HG03460 (cell line): ENCODE measurements around the gene ABTB2.
A peak's percentile ranks its signal among the peaks of the same experiment; 100 is the strongest.

Experiments
- ATAC-seq: cut with Tn5 transposase; IDR thresholded peaks from one replicate; pipeline ENCODE4 v1.9.1; 2021; ENCODE audit not compliant: unreplicated experiment

ABTB2 gene

DNA sequence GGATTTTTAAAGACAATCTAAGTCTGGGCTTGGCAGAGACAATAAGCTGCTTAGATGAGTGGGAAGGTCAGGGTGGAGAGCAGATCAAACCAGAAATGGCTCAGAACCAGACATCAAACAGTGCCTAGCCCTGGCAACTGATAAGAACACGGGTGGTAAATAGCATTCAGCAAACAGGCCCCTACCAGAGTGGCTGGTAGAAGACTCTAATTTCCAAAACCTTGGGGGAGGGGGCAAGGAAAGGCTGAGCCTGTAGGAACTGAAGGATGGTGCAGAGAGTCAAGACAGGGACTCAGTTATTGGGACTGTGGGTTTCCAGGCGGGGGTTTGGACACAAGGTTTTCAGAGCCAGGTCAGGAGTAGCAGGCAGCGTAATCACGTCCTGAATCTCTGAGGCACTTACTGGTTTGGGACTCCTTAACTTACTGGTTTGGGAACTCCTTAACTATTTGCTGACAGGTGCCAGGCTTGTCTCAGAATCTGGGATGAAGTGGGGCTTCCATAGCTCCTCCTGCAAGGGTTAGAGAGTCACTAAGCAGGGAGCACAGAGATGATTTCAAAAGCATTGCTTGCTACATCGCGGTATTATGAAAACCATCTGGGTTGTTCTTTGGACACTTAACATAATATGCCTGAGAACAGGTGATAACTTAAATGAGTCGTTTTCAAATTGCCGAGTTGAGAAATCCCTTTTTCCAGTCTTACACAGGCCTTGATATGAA, 5.7 kb upstream of the ABTB2 start:
- ATAC-seq, result no peak

DNA sequence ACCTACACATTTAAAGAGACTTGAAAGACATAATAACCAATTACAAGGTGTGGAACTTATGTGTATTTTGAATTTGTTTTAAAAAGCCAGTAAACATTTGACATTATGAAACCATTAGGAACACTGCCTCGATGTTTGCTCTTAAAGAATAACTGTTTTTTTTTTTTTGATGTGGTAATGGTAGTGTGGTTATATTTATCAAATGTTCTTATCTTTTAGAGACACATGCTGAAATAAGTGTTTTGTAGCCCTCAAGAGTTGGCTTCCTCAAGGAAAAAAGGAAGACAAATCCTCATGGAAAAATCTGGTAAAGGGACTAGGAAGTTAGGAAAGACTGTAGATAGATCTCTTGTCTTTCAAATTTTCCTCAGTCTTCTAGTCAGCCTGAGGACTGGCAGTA, 2.2 kb upstream of the ABTB2 start:
- ATAC-seq, result no peak

DNA sequence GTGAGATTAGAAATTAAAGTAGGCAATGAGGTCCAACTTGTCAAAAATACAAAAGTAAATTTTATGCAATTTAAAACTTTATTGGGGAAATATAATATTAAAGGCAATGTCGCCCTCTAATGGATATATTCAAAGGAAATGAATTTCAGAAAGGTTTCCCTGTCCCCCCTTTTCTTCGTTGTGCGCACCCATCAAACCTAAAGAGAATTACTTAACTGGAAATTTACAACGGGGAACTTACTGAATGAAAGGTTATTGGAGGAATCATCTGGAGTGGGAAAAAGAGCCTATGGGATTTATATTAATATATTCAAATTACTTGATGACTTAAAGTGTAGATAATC, 1.7 kb upstream of the ABTB2 start:
- ATAC-seq, result no peak

DNA sequence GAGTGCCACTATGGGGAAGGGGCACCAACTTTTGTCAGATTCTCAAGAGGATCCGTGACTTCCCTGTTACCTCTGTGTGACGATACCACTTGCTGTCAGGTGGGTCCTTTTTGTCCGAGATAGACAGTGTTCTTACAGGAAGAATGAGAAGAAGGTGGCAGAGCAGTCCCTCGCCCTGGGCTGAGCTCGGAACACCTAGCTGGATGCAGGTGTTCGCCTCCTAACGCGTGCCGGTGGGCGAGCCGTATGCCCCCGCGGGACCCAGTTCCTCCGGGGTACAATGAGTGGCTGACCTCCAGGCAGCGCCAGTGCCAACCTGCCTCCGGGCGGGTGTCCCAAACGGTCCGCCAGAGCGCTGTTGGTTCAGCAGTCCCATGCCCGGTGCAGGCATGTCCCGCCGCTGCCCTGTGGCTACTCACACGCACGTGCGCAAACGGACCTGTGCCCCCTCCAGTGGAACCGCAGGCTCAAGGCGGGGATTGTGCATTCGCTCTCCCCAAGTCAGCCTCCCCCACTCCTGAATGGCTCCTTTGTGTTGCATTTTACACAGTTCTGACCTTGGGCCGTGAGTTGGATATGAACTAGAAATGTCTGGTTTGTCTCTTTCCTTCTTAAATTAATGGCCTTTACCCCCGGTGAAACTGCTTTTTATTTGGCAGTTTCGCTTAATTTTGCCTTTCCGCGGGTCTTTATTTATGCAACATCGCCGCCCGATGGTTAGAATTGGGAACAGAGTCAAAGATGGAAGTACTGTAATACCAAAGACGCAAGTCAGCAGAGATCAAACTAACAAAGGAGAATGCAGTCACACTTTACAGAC, 1.1 kb upstream of the ABTB2 start:
- peak; percentile 16 for ATAC-seq

DNA sequence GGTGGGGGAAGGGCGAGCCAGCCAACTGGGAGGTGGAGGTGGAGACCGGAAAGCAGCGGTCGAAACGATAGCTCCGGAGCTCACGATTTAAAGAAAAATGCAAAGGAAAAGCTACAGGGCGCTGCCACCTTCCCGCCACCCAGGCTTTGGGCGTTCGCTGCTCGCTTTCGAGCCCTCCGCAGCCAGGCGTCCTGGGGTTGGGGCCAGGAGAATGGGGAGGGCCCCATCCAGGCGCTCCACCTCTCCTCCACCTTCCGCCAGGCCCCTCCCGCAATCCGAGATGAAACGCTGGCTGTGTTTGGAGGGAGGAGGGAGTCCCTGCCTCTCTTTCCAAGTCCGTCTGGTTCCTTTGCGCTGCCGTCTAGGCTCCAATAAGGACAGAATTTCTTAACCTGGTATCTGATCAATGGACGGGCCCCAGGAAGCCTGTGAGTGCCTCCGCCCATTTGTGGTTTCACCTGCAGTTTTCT, 483 bp upstream of the ABTB2 start:
- peak; percentile 1 for ATAC-seq

DNA sequence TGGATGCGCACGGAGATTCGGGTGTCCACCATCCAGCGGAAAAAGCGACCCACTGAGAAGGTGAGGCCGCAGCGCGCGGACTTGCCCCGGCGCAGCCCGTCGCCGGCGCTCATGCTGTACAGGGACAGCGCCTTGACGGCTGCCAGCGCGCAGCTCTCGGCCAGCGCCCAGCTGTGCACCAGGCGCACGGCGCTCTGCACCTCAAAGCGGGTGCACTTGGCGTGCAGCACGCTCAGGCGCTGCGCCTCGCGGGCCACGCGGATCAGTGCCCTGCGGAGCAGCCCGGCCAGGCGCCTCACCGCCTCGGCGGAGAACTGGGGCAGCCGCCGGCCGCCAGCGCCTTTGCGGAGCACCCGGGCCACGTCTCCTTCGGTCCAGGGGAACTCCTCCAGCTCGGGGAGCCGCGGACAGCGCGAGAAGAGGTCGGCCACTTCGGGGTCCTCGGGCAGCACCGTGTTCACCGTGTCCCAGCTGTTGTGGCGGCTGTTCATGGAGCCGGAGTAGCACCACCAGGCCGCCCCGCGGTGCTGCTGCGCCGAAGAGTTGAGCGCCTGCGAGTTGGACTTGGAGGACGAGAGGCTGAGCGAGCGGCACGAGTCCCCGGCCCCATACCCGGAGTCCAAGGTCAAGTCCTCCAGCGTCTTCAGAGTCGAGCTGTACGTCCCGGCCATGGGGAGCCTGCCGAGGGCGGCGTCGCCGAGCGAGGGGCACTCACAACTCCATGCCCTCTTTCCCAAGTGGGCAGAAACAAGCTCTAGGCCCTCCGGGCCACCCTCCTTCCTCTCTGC, 703 bp downstream of the ABTB2 start:
- ATAC-seq, result peak; percentile 23

DNA sequence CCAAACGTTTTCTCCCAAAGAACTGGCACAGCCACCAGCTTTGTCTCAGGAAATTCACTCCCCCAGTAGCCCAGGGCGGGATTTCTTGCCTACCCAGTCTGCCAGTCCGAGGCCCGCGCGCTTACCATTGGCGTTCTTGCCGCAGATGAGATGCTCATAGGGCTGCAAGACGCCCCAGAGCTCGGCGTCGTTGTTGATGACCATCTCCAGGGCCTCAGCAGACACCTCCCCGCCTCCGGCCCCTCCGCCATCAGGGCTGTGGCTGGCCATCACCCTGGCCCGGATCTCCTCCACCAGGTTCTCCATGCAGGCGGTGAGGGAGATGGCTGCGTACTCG, 1.3 kb downstream of the ABTB2 start:
- no peak for ATAC-seq

DNA sequence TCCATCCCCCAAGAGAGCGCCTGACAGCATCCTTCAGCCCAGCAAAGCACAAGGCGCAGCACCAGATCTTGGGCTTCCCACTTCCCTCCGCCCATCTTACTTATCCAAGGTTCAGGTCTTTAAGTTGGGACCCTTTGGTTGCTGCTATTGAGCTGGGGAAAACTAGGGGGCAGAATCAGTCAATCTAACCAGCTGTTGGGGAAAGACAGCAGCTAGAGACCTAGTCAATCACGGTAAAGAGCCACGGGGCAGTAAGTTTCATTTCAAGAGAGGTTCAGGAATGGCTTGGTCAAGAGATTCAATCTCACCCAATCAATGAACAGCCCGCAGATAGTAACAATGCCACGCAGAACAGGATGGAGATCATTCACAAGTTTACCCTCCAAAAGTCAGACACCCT, 1.7 kb downstream of the ABTB2 start:
- ATAC-seq, result no peak

DNA sequence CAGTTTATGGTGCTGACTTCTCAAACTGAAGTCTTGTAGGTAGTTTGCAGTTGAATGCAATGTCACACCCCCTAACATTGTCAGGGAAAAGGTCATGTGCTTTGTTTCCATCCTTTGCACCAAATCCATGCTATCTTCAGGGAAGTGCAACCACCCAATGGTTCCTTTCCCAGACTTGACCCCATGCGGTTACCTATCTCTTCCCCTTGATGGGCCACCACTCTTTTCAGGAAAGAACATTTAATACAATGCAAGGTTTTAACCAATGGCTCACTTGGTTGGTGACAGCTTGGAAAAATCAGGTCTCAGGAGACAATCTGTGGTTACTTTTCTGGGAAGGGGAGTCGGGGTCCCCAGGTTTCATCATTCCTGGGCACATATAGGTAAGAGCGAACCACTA, 2.1 kb downstream of the ABTB2 start:
- ATAC-seq, result no peak

DNA sequence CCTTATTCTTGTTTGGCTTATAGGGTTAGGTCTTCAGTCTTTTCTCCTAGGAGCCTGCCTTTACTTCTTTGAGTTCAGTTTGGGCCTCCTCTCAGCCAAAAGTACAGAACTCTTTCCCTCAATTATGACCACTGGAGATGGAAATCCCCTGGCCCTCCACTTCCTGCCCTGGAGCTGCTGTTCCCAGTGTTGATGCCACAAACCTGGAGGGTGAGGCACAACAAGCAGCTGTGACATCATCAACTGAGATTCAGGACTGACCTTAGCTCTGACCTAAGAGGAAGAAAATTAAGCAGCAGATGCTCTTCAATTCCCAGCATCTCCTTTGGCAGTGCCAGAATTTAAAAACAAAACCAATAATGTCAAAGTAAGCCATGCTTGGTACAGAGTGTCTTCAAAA, 3.0 kb downstream of the ABTB2 start:
- no peak for ATAC-seq

DNA sequence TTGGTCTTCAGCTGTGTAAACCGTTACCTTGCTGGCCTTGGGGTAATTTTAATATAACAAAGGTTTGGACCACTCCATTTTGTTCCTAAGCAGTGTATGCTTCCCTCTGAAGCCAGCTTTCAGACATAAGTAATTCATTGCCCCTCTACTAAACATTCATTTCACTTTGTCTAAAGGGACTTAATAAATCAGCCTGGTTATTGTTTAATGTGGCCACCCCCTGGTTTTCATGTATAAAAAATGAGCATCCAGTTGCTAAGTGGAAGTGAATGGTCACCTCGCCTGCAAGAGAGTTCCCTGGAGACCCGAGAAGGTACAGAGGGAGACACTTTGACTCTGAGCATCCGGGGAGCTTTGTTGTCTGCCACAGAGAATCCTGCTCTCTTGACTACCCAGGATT, 3.9 kb downstream of the ABTB2 start:
- ATAC-seq, result no peak

DNA sequence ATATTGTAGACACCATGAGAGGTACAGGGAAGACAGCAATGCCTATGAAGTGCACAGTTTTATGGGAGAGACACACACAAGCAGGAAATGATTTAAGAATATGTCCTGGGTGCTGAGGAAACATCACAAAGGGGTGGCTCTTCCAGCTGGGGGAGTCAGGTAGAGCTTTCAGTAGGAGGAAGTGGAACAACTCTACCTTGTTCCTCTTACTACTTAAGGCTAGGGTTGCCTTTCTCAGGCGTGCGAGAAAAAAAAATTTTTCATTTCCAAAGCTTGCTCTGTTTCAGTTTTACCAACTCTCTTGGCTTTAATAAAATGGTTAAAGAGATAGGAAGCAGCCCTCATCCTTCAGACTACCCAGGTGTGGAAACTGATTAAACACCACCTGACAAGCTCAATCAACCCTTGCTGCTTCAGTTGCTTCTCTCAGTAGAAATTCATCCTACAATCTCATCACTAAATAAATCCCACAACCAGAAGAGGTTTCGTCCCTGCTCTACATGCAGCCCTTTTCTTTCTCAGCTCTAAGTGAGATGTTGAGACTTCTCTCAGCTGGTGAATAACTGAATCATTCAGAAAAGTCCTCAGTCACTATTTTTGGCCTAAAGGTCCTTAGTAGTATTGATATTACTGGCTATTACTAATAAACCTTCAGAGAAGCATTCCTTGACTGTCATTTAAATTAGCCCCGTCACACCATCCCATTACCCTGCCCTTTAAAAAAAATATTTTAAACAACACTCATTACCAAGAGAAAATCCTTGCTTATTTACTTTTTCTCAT, 5.9 kb downstream of the ABTB2 start:
- ATAC-seq, result peak; percentile 56

DNA sequence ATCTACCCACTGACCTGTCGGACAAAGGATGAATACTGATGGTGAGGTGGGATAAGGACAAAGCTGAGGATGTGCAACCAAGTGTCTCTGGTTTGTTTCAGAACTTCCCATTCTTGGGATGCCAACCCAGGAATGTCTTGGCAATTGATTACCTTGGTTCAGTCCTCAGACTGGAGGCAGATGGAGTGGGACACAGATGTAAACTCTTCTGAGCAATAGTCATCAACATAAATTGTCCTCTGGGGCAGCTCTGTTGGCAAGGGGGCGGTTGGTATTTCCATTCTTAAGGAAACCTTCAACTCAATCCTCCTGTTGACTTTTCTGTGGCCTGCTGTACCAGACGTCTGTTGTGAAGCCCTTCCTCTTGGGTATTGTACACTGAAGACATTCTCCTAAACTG, 6.8 kb downstream of the ABTB2 start:
- ATAC-seq, result no peak

DNA sequence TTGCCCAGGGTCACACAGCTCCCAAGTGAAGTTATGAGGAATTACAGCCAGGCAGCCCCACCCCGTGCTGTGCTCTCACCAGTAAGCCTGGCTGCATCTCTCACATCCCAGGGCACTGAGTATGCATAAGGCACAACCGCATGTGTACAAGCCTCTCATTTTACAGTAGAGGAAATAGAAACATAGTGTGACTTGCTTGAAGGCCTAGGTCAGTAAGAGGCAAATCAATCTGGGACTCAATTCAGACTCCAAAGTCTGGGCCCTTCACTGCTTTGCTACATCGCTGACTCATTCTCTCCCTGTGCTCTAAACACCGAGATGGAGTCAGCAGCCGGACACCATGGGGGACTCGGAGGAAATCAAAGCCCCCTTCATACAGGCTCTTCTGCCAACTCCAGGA, 7.9 kb downstream of the ABTB2 start:
- ATAC-seq, result no peak

DNA sequence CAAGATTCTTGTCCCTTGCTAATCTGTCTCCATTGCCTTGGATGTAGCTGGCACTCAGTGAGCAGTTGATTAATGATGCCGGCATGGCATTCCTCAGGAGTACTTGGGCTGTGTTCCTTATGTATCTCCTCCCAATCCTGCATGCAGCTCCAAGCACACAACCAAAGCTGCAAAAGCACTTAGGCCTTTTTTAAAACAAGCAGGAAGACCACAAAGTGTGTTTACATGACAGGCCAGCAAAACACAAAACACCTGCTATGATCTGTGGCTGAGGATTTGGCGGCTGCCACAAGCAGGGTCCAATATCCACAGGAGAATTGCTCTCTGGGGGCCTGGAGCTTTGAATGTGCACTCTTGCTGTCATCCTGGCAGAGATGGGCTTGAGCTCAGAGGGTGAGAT, 8.9 kb downstream of the ABTB2 start:
- no peak for ATAC-seq

DNA sequence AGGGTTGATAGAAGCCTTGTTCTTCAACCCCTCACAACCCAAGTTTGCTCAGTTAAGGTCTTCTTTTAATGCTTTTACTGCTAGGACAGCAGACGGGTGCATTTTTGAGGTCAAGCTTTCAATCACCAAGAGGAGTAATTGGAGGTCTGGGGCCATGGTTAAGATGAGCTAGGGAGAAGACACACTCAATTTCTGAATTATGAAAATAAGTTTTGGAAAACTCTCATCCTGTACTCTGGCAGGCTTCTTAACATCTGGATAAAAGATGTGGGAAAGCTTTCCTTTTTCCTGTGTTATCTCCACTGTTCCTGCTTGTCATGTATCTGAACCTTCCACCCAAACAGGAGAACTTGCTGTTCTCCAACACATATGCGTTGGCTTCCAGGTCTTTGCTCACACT, 9.7 kb downstream of the ABTB2 start:
- ATAC-seq, result no peak

DNA sequence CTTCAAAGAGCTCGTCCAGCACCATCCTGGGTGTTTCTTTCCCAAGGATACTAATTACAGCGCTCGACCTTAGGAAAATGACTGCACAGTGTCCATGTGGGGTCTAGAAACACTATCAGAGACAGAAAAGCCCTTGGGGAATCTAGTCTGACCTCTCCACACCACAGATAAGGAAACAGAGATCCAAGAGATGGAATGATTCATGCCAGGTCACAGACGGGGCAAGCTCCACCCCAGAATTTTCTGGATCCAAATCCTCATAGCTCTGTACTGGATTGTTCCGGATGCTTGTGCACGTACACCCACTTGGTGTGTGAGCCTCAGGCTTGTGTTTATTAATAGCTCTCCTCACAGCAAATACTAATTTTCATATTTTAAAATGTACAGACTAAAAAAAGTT, 11.3 kb downstream of the ABTB2 start:
- no peak for ATAC-seq

DNA sequence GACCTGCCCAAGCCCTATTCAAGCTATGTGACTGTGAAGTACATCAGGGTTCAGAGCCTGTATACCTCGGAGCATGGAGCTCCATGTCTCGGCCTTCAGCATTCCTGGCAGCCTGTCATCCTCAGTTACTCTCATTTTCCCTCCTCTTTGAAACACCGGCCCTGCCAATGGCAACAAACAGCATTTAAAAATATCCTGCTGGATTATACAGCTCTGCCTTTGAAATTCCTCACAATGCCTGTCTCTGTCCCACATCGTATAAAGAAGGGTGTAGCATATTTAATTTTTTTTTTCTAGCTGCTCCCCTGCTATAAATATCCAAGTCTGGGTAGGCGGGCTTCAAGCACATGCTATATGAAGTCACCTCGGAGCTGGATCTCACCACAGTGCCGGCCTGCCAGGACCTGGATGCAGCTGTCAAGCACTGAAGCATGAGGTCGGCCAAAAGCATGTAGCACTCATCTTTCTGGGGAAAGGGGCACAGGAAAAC, 11.8 kb downstream of the ABTB2 start:
- no peak for ATAC-seq

DNA sequence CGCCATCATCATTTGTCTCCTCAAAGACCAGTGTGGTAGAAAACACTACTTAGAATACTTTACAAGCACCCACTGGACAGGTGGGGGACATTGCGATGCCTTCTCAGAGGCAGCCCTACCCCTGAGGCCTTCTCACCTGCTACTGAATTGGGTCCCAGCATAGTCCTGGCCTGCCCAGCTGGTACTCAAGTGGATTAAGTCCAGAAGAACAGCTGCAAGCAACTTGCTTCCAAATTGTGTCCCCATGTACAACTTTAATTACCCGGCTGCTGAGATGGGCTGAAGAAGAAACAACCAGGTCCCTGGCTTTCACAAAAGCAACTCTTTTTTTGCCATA, 12.3 kb downstream of the ABTB2 start:
- no peak for ATAC-seq

DNA sequence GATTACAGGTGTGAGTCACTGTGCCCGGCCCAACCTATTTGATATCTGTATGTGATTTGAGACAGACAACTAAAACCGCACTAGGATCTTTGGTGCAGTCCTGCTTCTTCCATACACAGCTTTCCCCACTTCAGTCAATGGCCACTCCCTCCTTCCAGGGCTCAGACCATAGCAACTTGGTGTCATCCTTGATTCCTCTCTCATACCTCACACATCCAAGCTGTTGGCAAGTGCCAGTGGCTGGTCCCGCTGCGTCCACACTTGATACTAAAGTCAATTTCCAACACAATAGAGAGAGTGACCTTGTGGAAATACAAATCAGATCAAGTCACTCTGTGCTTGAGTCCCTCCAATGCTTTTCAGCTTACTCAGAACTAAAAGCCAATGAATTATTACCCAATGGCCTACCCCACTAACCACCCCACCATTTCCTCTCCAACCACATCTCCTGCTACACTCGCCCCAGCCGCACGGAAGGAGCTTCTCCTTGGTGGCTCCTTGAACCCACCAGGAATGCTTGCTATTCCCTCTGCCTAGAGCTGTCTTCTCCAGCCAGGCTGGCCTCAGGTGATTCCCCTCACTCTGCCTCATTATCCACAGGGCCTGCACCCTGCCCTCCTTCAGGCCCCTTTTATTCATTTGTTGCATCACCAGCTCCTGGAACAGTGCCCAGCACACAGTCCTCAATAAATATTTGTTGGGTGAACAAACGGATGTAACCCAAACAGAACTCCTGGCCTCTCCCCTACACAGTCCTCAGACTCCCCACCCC, 12.9 kb downstream of the ABTB2 start:
- peak; percentile 69 for ATAC-seq
